HG02981 (cell line): ENCODE results near the gene RAD51B.
"Not testable (repeated sequence)": the region's sequence is repeated elsewhere in the genome, so short reads cannot be mapped to it uniquely, and the experiment has no call there.

Experiments
- ATAC-seq: cut with Tn5 transposase; IDR thresholded peaks from one replicate; pipeline ENCODE4 v1.9.1; 2021; ENCODE audit warnings: mild to moderate bottlenecking, moderate library complexity; ENCODE audit not compliant: unreplicated experiment

Gene RAD51B

DNA sequence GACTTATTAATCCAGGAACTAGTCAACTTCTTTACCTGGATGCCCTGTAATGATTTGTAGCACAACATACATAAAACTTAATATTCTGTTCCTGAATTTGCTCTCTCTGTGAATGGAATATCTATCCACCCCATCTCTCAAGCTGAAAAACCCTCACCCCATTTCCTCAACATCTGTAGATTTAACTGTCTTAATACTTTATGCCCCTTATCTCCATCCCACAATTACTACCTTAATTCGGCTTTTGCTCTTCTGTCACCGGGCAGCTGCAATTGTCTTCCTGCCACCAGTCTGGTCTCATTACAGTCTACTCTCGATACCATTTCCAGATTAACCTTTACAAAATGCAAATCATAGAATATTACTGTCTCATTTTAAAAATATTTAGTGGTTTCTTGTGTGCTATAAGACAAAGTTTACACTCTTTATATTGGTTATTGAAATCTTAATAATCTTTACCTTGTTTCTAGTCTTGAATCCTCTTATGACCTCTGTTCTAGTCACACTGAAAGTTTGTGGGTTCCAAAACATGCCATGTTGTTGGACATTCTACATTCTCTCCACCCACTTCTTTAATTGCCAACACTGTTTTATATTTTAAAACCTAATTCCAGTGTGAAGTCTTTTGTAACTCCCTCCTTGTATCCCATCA lies 347.3 kb downstream of the RAD51B start:
- no peak for ATAC-seq

GRCh38 chr14:68167383-68168087 lies 348.0 kb downstream of the RAD51B start:
- no peak for ATAC-seq

- no peak for ATAC-seq
These were observed 349.0 kb downstream of the RAD51B start for GRCh38 chr14:68168460-68169109.

DNA sequence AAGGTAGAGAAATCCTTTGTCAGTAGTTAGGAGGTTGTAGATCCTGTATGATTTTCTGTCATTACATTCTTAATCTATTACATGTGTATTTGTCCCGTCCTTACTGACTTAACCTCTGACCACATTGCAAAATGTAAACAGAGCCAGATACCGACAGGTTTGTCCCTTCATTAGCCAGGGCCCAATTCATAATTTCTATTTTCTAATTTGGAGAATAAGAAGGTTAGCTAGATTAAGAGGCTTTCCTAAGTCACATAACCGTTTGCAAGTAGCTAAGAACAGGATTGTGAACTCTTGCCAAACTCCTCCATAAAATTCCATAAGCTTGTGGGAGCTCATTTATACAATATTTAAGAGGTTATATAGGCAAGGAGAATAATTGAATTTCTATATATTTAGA lies 352.6 kb downstream of the RAD51B start:
- no peak for ATAC-seq

DNA sequence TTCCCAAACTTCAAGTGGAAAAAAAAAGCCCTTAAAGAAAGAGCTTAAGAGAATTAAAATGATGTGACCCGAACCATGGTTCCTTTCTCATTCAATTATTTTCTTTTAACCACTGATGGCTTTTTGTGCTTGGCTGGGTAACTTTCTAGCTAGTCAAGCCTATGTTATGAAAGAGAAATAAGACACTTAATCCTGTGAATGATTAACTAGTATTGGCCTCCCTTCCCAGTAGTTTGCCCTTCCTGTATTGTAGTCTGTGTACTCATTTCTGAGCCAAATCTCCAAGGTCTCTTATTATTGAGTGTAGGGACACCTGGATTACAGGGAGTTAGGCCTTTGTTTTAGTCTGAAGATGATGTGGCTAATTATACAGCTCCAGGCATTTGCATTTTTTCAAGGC lies 353.0 kb downstream of the RAD51B start:
- ATAC-seq, result peak; percentile 84

- ATAC-seq, result no peak
These were observed 353.8 kb downstream of the RAD51B start for GRCh38 chr14:68173227-68173972.

GRCh38 chr14:68174446-68174845 lies 354.9 kb downstream of the RAD51B start:
- no peak for ATAC-seq

DNA sequence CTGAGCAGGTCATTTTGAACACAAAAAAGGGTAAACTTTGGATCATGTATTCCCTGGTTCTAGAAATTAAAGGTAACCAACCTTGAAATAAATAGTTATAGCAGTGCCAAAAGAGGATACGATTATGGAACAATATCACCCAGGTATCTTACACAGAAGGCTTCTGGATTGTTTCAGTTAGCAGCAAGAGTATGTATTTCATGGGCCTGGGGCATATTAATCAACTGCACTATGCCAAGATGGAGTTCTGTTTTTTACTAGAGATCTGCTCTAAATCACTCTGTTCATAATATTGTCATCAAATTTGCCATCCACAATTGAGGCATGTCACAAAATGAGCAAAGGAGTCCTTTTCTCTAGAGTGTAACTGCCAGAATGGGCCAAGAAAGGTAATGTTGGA lies 357.1 kb downstream of the RAD51B start:
- no peak for ATAC-seq

DNA sequence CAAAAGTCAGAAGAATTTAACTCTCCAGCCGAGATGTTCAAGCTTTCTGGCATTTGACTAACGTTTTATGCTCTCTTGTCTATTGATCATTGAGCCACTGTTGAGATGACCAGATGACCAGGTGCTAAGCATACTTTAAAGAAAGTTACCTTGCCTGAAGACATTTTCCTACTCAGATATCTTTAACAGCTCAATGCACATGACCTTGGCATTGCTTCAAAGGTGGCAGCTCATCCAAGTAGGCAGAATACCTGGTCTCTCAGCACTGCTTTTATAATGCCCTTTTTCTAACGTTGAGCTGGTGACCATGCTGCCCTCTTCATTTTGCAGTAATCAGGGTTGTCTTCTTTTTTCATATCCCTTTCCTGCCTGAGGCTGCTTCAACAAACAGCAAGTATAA lies 358.1 kb downstream of the RAD51B start:
- no peak for ATAC-seq

- ATAC-seq, result no peak
These were observed 358.7 kb downstream of the RAD51B start for GRCh38 chr14:68178282-68178681.

GRCh38 chr14:68181519-68182326 lies 362.1 kb downstream of the RAD51B start:
- ATAC-seq, result no peak

DNA sequence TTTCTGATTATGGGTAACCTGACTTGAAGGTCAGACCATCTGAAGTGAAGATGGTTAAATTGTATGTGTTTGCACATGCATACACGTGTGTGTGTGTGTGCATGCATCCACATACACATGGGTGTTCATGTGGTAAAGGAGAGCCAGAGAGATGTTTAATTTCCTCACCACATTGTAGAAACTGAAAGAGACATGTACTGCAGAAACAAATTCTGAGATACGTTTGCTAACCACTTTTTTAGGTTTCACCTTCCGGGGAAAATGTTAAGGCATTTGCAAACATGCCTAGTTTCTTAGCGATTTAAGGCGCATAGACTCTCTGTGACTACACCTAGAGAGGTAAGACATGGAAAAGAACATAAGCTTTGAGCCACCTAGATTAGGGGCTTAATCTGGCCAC lies 362.9 kb downstream of the RAD51B start:
- peak; percentile 64 for ATAC-seq

- ATAC-seq, result not testable (repeated sequence)
These were observed 367.1 kb downstream of the RAD51B start for GRCh38 chr14:68186500-68187276.

DNA sequence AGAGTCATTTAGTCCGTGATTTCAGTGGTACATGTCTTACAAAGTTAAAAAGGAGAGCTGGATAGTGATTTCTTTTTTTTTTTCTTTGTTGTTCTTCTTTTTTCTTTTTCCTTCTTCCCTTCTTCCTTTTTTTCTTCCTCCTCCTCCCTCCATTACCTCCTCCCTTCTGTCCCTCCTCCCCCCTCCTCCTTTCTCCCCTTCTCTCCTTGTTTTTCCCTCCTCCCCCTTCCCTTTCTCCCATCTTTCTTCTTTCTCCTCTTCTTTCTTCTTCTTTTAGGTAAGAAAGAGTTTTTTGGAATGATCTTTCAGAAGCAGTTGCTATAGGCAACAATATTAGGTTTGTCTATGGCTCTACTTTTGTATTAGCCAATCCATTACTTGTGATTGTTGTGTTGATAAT lies 368.6 kb downstream of the RAD51B start:
- no peak for ATAC-seq

GRCh38 chr14:68190032-68190431 lies 370.5 kb downstream of the RAD51B start:
- ATAC-seq, result no peak

DNA sequence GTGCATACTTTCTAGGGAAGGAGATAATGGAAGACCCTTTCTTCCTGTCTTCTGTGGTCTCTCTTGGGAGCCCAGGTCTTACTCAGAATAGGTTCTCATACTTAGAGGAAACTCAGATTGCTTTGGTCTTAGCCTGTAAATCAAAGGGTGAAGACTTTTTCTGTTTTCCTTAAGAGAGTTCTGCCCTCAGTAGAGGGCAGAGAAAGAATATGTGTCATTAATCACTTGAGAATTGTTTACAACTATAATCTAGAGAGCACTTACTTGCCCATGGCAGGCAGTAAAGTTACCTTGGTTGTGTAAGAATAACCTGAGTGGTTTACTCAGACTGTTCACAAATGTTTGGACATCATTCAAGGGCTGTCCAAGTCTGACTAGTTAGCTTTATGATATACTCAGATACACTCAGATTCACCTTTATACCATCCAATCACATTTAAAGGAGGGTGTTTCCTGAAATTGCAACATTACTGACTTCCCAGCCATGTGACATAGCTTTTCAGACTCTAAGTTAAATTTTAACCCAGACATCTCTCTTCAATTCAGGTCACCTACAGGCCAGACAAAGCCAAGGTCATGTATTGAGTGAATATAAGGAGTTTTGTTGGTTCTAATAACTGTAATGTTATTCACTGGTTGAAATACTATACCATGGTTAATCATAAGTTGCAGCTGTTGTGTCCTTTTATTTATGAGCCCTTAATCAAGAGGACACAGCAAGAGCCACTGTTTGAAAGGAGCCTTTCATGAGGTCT lies 372.2 kb downstream of the RAD51B start:
- no peak for ATAC-seq

DNA sequence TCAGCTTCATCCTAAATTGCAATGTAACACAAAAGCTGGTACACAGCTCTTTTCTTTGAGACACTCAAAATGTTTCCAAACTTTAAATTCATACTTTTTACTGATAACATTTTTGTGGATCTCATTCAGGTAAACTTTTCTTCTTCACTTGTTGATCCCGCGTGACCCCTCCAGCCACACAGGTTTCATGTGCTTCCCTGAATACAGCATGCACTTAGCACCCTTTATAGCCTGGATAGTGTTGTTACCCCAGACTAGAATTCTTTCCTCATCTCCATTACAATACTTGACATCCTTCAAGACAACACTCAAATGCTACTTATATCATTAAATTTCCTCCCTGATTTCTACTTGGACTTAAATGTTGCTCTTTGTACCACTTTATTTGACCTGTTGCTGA lies 373.4 kb downstream of the RAD51B start:
- ATAC-seq, result no peak

DNA sequence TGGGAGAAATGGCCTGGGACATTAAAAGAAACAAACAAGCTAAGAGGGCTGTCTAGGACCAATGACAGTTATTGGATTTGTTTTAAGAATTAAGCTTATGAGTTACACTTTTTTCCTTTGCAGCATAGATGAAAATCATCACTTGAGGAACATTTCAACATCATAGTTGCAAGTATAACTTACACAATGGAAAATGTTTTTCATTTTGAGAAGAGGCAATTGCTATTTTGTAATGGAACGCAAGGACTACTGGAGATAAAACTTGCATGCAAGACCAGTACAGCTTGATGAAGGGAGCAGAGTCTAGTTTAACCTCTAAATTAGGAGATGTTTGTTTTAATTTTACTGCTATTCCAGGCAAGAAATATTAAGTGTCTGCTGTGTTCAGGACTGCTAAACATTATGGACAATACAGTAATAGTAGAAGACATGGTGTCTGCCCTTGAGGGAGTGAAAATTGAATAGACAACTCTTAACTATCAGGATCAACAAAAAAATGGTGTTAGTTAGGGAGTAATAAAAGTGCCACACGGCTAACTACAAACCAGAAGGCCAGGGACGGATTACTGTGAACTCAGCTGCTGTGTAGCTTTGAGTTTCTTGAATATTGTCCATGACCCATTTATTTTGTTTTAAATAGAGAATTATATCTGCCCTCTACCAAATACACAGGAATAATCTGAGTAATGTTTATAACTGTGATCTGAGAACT lies 374.5 kb downstream of the RAD51B start:
- ATAC-seq, result no peak

DNA sequence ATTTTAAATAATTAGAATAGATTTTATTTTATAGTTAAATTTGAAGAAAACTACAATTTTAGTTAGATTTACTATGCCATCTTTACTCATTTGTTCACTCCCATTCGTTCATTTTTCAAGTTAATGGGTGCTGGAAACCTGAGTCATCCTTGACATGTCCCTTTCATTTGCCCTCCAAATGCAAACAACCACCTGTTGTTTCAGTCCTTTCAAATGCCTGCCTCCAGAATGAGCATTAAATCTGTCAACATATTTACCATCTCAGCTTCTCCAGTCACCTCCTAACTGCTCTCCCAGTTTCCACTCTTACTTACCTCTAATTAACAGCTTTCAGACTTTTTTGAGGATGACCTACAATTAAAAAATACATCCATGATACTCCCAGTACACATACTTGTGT lies 375.5 kb downstream of the RAD51B start:
- no peak for ATAC-seq
